ENCODE data around the gene CFAP61. TPM values are rescaled to one million over a fixed set of nuclear protein-coding genes. Genes with fewer than 3 reads are reported as not detected.

The CFAP61 gene
- total and polyA plus RNA-seq, 2 donors from 2014 or later, result 0.58 to 2.6 TPM

DNA sequence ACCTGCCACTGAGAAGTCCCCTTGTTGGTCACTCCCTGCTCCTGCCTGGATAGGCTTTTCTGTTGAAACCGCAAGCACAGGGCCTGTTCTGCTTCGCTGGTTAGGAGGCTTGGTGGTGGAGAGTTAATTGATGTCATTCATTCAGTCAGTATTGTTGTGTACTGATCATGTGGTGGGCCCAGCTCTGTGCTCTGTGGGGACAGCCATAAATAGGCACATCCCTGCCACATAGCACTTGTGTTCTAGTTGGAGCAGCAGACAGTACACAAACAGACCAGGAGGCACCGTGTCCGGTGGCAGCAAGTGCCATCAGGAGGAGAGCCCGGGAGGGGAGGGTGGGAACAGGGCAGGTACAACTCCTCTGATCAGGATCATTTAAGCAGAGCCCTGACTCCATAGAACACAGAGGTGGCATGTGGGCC, 160.4 kb downstream of the CFAP61 start:
- no peak overlapping the region for H3K27ac ChIP-seq (ENCODE audit: low read depth in 2 of 2, low read length in 2 of 2)
- H3K36me3 ChIP-seq (ENCODE audit: control insufficient read depth in 2 of 3, insufficient read depth in 3 of 3, low read length in 3 of 3), result no peaks in the 10 kb centered on the region
- DNase-seq (no peak), FAIRE-seq (no peak)
- H3K4me1 ChIP-seq (ENCODE audit: control insufficient read depth in 2 of 3, insufficient read depth in 2 of 3, low read depth in 1 of 3, low read length in 3 of 3), result peaks cover 0 to 6% (median 0%) of the 10 kb centered on the region in 3 donors
- H3K9me3 ChIP-seq (ENCODE audit: control insufficient read depth in 2 of 3, insufficient read depth in 1 of 3, low read length in 3 of 3), result no peaks in the 10 kb centered on the region
- no peak overlapping the region for H3K4me3 ChIP-seq (ENCODE audit: low read length in 3 of 3)
- no peaks in the 10 kb centered on the region for H3K27me3 ChIP-seq (ENCODE audit: control insufficient read depth, insufficient read depth, low read length)
- TF ChIP-seq, protein P1, sequence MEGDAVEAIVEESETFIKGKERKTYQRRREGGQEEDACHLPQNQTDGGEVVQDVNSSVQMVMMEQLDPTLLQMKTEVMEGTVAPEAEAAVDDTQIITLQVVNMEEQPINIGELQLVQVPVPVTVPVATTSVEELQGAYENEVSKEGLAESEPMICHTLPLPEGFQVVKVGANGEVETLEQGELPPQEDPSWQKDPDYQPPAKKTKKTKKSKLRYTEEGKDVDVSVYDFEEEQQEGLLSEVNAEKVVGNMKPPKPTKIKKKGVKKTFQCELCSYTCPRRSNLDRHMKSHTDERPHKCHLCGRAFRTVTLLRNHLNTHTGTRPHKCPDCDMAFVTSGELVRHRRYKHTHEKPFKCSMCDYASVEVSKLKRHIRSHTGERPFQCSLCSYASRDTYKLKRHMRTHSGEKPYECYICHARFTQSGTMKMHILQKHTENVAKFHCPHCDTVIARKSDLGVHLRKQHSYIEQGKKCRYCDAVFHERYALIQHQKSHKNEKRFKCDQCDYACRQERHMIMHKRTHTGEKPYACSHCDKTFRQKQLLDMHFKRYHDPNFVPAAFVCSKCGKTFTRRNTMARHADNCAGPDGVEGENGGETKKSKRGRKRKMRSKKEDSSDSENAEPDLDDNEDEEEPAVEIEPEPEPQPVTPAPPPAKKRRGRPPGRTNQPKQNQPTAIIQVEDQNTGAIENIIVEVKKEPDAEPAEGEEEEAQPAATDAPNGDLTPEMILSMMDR (IDR thresholded peaks at IDR 0.05; ENCODE audit: borderline replicate concordance, extremely low read depth, insufficient read depth), result no peak
- no peak overlapping the region for H3K9ac ChIP-seq (ENCODE audit: low read length in 3 of 3)
- intact Hi-C loops (cut with DNase I), result no loop called here

DNA sequence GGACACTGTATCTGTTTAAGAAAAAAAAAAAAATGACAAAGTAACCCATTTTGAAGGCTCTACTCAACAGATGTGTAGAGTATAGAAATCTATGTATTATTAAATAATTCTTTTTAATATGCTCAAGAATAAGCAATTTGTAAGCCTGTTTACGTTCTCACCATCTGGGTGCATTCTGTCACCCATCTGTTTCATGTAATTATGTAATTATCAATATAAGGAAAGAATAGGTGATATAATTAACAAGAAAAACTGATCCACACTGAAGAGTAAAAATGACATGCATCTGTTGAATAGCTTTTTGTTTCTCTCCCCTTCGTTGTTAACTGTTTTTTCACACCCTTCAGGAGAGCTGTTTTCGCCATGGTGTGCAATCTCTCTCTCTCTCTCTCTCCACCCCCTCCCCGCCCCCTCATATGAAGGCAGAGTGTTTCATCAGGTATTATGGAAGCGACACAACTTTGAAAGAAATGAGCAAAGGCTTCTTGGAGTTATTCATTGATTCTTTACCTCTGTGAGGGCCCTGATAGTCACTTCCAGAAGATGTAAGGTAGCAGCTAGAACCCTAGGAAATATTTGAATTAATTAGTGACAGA, 161.3 kb downstream of the CFAP61 start:
- TF ChIP-seq, protein P1 (IDR thresholded peaks at IDR 0.05; ENCODE audit: borderline replicate concordance, extremely low read depth, insufficient read depth), result no peak
- Histone ChIP-seq H3K9ac (ENCODE audit: low read length in 3 of 3) (no peak overlapping the region), H3K4me3 (ENCODE audit: low read length in 3 of 3) (no peak overlapping the region), H3K27me3 (ENCODE audit: control insufficient read depth, insufficient read depth, low read length) (no peaks in the 10 kb centered on the region), H3K4me1 (ENCODE audit: control insufficient read depth in 2 of 3, insufficient read depth in 2 of 3, low read depth in 1 of 3, low read length in 3 of 3) (peaks cover 0 to 4% (median 0%) of the 10 kb centered on the region in 3 donors), H3K27ac (ENCODE audit: low read depth in 2 of 2, low read length in 2 of 2) (no peak overlapping the region), H3K9me3 (ENCODE audit: control insufficient read depth in 2 of 3, insufficient read depth in 1 of 3, low read length in 3 of 3) (no peaks in the 10 kb centered on the region), H3K36me3 (ENCODE audit: control insufficient read depth in 2 of 3, insufficient read depth in 3 of 3, low read length in 3 of 3) (no peaks in the 10 kb centered on the region)
- FAIRE-seq (no peak), DNase-seq (no peak)
- intact Hi-C loops (cut with DNase I), result no loop called here

DNA sequence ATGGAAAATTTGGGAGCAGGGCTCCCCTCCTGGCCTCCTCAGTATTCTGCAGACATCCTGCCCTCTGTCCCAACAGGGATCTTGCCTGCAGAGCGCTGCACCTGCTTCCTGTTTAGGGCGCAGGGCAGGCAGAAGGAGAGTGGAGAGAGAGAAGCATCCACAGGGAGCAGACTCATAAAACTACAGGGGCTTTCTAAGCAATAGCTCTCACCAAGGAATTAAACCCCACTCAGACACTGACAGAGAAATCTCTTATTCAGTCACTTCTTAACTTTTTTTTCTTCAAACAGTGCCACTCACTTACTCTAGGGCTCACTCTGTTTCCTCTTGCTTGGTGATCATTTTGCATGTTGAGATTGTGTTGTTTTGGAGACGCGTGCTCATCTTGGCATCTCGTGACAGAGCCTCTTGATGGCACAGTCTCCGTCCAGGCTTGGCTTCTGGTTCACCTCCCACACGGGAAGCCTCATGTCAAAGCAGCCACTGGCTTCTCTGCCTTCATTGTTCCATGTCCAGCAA, 162.5 kb downstream of the CFAP61 start:
- intact Hi-C loops (cut with DNase I), result no loop called here
- H3K27ac ChIP-seq (ENCODE audit: low read depth in 2 of 2, low read length in 2 of 2), result no peak overlapping the region
- no peak overlapping the region for H3K4me3 ChIP-seq (ENCODE audit: low read length in 3 of 3)

More for the DNA sequence above, 162.5 kb downstream of the CFAP61 start:
- TF ChIP-seq, protein P1 (IDR thresholded peaks at IDR 0.05; ENCODE audit: borderline replicate concordance, extremely low read depth, insufficient read depth), result no peak
- H3K27me3 ChIP-seq (ENCODE audit: control insufficient read depth, insufficient read depth, low read length), result no peaks in the 10 kb centered on the region
- no peaks in the 10 kb centered on the region for H3K36me3 ChIP-seq (ENCODE audit: control insufficient read depth in 2 of 3, insufficient read depth in 3 of 3, low read length in 3 of 3)
- H3K9ac ChIP-seq (ENCODE audit: low read length in 3 of 3), result no peak overlapping the region
- H3K9me3 ChIP-seq (ENCODE audit: control insufficient read depth in 2 of 3, insufficient read depth in 1 of 3, low read length in 3 of 3), result no peaks in the 10 kb centered on the region
- peaks cover 0 to 4% (median 0%) of the 10 kb centered on the region in 3 donors for H3K4me1 ChIP-seq (ENCODE audit: control insufficient read depth in 2 of 3, insufficient read depth in 2 of 3, low read depth in 1 of 3, low read length in 3 of 3)
- FAIRE-seq, result no peak
- DNase-seq, result no peak

Data from kidney (tissue), 14 donors.